Natural killer cell (primary cell): ENCODE results near the gene TM2D1. TPM values are rescaled to one million over a fixed set of nuclear protein-coding genes. Genes with fewer than 3 reads are reported as not detected.
A peak's percentile ranks its signal among the peaks of the same experiment; 100 is the strongest.

Source experiments
- ATAC-seq, 3 donors: fragments of 150-1000 bp in 2 of 3; fragments of 200-7000 bp in 1 of 3; cut with Tn5 transposase; 1 replicate in 1 of 3; 2 replicates in 2 of 3; pipeline ENCODE4 v1.10.0; 2021; ENCODE audit warnings: mild to moderate bottlenecking in 2 of 3, moderate library complexity in 2 of 3
- DNase-seq, 2 donors: peaks; one replicate each; pipeline versions ENCODE4 v3.0.0 to v3.0.0-alpha.2; 2013 to 2021; ENCODE audit warnings: mixed read lengths in 1 of 2
- H3K27ac ChIP-seq: one replicate; pipeline ENCODE4 v1.5.1; 2013; ENCODE audit warnings: mild to moderate bottlenecking, low read length
- H3K27me3 ChIP-seq: one replicate; pipeline ENCODE4 v1.6.1; 2013; ENCODE audit warnings: low read length; ENCODE audit not compliant: control insufficient read depth, insufficient read depth
- H3K36me3 ChIP-seq: one replicate; pipeline ENCODE4 v1.6.1; 2013; ENCODE audit warnings: low read length; ENCODE audit not compliant: control insufficient read depth, insufficient read depth
- H3K4me1 ChIP-seq: one replicate; pipeline ENCODE4 v1.6.1; 2013; ENCODE audit warnings: low read length; ENCODE audit not compliant: control insufficient read depth, insufficient read depth
- H3K4me3 ChIP-seq: one replicate; pipeline ENCODE4 v1.5.1; 2013; ENCODE audit warnings: low read length
- H3K9me3 ChIP-seq: one replicate; pipeline ENCODE4 v1.6.1; 2013; ENCODE audit warnings: low read length; ENCODE audit not compliant: control insufficient read depth, insufficient read depth
- H3K27ac Mint-ChIP-seq, 2 donors: one replicate each; pipeline ENCODE4 v1.8.0; 2022; ENCODE audit warnings: mild to moderate bottlenecking in 2 of 2, mixed read lengths in 2 of 2, moderate library complexity in 1 of 2
- H3K27me3 Mint-ChIP-seq, 2 donors: one replicate each; pipeline ENCODE4 v1.8.0; 2022; ENCODE audit warnings: low read depth in 2 of 2, mixed read lengths in 2 of 2
- H3K36me3 Mint-ChIP-seq: one replicate; pipeline ENCODE4 v1.8.0; 2022; ENCODE audit warnings: mixed read lengths
- H3K4me1 Mint-ChIP-seq, 2 donors: one replicate each; pipeline ENCODE4 v1.8.0; 2022; ENCODE audit warnings: mixed read lengths in 2 of 2
- H3K4me3 Mint-ChIP-seq: one replicate; pipeline ENCODE4 v1.8.0; 2022; ENCODE audit warnings: mild to moderate bottlenecking, moderate library complexity, mixed read lengths
- H3K9me3 Mint-ChIP-seq, 2 donors: one replicate each; pipeline ENCODE4 v1.8.0; 2022; ENCODE audit warnings: mixed read lengths in 2 of 2
- WGBS: methylation state at CpG from one replicate; pipeline ENCODE4 v1.1.7; 2013; ENCODE audit warnings: missing lambda C conversion rate; ENCODE audit not compliant: insufficient coverage; 5-methylcytosine and 5-hydroxymethylcytosine counted together
- intact Hi-C: fragments of 100-400 bp; cut with micrococcal nuclease; formaldehyde crosslinking; loops from one replicate; pipeline ENCODE4 v1.14.2; 2022
- total RNA-seq, 4 donors: library from RNA; stranded (reverse); fragments of 120-200 nt in 1 of 4; gene quantifications; one replicate each; pipeline versions ENCODE4 v1.2.3 to v1.2.4, GENCODE V29; 2013 to 2022
- TF ChIP-seq, protein P1 (sequence below): fragments of 200-600 bp; IDR thresholded peaks from one replicate; pipeline ENCODE4 v1.8.0; 2022; ENCODE audit warnings: antibody characterized with exemption

TM2D1 gene
- total RNA-seq, 3 donors from 2014 or later (not counting 1 experiment from before 2014, with no cell fraction given) = 24.7 to 34.2 (median 26.4) TPM

DNA sequence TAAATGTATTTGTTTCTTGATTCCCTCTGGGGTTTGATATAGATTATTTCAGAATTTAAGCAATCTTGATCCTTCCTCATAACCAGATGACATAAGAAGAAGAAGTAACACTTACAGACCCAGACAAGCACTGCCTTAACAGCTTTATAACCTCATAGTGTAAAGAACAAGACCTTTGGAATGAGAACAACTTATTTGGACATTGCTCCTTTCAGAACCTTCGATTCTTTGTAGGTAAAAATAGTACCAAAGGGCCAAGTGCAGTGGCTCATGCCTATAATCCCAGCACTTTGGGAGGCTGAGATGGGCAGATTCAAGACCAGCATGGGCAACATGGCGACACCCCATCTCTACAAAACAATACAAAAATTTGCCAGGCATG is 15.0 kb downstream of the TM2D1 start:
- Histone ChIP-seq H3K9me3 (no peaks in the 10 kb centered on the region), H3K4me1 (no peaks in the 10 kb centered on the region), H3K27ac (no peak overlapping the region), H3K36me3 (peaks cover 28% of the 10 kb centered on the region), H3K27me3 (no peaks in the 10 kb centered on the region), H3K4me3 (no peak overlapping the region)
- TF ChIP-seq, protein P1, sequence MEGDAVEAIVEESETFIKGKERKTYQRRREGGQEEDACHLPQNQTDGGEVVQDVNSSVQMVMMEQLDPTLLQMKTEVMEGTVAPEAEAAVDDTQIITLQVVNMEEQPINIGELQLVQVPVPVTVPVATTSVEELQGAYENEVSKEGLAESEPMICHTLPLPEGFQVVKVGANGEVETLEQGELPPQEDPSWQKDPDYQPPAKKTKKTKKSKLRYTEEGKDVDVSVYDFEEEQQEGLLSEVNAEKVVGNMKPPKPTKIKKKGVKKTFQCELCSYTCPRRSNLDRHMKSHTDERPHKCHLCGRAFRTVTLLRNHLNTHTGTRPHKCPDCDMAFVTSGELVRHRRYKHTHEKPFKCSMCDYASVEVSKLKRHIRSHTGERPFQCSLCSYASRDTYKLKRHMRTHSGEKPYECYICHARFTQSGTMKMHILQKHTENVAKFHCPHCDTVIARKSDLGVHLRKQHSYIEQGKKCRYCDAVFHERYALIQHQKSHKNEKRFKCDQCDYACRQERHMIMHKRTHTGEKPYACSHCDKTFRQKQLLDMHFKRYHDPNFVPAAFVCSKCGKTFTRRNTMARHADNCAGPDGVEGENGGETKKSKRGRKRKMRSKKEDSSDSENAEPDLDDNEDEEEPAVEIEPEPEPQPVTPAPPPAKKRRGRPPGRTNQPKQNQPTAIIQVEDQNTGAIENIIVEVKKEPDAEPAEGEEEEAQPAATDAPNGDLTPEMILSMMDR = no peak
- no peak for DNase-seq
- WGBS = 93% methylated on average over 1 of the region's 2 CpGs
- no peak for ATAC-seq
- Mint-ChIP-seq H3K27me3 (no peaks in the 10 kb centered on the region), H3K9me3 (no peaks in the 10 kb centered on the region), H3K36me3 (no peaks in the 10 kb centered on the region), H3K4me1 (peaks cover 7 to 15% of the 10 kb centered on the region in 2 donors), H3K27ac (no peak overlapping the region), H3K4me3 (no peak overlapping the region)
- intact Hi-C loops = no loop called here

DNA sequence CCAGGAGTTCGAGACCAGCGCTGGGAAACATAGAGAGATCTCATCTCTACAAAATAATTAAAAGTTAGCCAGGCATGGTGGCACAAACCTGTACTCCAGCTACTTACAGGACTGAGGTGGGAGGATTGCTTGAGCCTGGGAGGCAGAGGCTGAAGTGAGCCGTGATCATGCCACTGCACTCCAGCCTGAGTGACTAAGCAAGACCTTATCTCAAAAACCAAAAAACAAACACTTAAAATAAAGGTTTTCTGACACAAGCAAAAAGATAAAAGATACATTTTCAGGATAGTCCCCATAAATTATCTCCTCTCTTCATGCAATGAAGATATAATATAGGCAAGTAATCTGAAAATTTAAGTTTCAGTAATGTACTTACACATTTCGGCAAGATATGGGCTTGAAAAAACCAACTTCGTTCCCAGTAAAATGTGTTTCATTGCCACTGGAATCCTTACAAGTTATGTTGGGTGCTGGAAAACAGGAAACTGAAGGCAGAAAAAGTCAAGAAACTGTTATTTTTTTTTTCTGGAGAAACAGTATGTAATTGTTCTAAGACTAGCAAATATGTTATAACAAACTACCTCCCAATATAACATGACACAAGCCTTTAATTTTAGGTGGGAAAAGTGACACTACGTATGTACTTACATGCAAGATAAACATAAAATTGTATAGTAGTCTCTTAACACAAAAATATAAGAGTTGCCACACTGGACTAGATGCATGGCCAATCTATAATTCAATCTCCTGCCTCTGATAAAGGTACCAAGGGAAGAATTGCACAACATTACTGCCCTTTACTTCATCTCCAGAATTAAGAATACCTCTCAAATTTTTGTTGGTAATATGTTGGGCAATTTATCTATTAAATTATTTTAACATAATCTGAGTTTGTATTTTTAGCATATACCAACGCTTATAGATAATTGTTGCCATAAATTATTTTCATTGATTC is 15.7 kb downstream of the TM2D1 start:
- H3K27me3 Mint-ChIP-seq = no peaks in the 10 kb centered on the region
- H3K36me3 Mint-ChIP-seq = no peaks in the 10 kb centered on the region
- peaks cover 28% of the 10 kb centered on the region for H3K36me3 ChIP-seq
- intact Hi-C loops = no loop called here
- no peak overlapping the region for H3K27ac ChIP-seq
- no peaks in the 10 kb centered on the region for H3K4me1 ChIP-seq
- no peaks in the 10 kb centered on the region for H3K9me3 ChIP-seq
- H3K4me3 Mint-ChIP-seq = no peak overlapping the region
- peak overlapping the region in 1 of 2 donors; percentile 43 for H3K27ac Mint-ChIP-seq
- peaks cover 4 to 11% of the 10 kb centered on the region in 2 donors for H3K4me1 Mint-ChIP-seq
- H3K27me3 ChIP-seq = no peaks in the 10 kb centered on the region
- DNase-seq = no peak
- H3K9me3 Mint-ChIP-seq = no peaks in the 10 kb centered on the region
- 89% methylated on average over 5 of the region's 7 CpGs for WGBS
- no peak overlapping the region for H3K4me3 ChIP-seq
- TF ChIP-seq, protein P1 = no peak
- ATAC-seq = no peak

DNA sequence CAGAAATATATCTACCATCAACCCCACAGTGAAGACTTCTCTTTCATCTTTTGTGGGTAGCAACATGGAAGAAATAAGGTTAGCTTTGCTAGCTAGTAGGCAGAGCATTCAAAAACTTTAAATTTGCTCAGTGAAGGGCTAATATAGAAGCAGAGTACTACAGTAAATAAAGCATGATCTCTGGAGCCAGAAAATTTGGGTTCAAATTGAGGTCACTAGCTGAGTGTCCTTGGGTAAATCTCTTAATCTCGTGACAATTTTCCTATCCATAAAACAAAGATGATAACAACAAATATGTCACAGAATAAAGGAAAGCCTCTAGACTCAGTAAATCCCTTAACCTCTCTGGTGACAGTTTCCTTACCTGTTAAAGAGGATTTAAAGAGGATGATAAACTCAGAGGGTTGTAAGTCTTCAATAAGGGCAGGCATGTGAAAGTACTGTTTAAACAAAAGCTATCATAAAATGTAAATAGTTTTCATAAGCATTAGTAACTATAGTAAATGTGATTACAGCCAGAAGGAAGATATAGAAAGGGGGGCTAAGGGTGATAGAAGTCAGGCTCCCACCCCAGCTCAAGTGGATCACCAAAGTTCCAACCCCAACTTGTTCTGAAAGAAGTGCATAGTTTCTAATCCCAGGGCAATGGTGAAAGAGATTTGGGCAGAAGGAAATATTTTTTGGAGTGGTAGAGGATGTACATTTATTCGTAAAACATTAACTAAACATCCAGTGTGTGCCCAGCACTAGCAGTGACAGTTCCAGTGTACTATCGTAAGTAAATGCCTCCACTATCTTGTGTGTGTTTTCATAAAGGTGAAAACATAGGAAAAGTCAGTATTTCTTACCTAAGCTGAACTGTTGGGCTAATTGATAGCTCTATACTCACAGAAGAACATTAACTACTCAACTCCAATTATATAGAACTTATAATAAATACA is 24.8 kb downstream of the TM2D1 start:
- no peaks in the 10 kb centered on the region for H3K27me3 ChIP-seq
- ATAC-seq = no peak
- H3K9me3 ChIP-seq = no peaks in the 10 kb centered on the region
- H3K9me3 Mint-ChIP-seq = no peaks in the 10 kb centered on the region
- no peaks in the 10 kb centered on the region for H3K27me3 Mint-ChIP-seq
- no peak overlapping the region for H3K4me3 ChIP-seq
- H3K27ac ChIP-seq = no peak overlapping the region
- no peaks in the 10 kb centered on the region for H3K4me1 Mint-ChIP-seq
- H3K36me3 Mint-ChIP-seq = peaks cover 13% of the 10 kb centered on the region
- H3K27ac Mint-ChIP-seq = no peak overlapping the region
- DNase-seq = no peak
- no peaks in the 10 kb centered on the region for H3K4me1 ChIP-seq
- TF ChIP-seq, protein P1 = no peak
- peaks cover 28% of the 10 kb centered on the region for H3K36me3 ChIP-seq
- H3K4me3 Mint-ChIP-seq = no peak overlapping the region
- 100% methylated on average over 3 of the region's 3 CpGs for WGBS
- intact Hi-C loops = no loop called here
